HG03342 (cell line): ENCODE results near the gene GRM8.
"Not testable (repeated sequence)": the region's sequence is repeated elsewhere in the genome, so short reads cannot be mapped to it uniquely, and the experiment has no call there.

Source experiments
- ATAC-seq: cut with Tn5 transposase; IDR thresholded peaks from one replicate; pipeline ENCODE4 v1.9.1; 2021; ENCODE audit warnings: mild to moderate bottlenecking, moderate library complexity; ENCODE audit not compliant: unreplicated experiment

Gene GRM8

DNA sequence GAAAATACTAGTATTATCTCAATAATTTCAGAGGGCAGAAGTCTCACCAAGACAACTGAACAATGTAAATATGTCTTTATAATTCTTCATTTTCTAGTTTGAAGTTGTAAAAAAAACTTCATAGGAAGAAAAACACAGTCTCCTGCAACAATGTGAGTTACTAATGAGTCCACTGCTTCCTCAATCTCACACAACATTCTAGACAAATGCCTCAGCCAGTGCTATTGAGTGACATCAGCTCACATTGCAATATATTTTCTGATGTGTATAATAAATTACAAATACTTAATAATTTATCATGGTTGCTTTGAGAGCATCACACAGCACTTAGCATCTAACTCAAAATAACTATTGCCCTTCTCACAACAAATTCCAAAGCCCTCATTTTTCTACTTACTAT is 321.2 kb downstream of the GRM8 start:
- no peak for ATAC-seq

DNA sequence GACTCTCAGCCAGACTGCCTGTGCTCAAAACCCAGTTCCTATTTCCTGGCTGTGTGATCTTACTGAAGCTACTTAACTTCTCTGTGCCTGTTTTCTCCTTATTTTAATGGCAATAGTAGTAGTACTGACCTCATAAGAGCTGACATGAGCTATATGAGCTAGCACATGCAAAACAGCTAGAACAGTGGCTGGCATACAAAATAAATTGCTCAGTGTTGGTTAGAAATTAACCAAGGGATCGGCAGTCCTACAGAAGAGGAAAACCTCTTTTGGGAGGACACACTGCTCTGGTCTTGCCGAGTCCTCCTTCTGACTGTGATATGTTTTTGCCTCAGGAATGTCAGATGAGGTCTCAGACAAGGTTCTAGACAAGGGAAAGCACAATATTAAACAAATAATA is 322.6 kb downstream of the GRM8 start:
- no peak for ATAC-seq

DNA sequence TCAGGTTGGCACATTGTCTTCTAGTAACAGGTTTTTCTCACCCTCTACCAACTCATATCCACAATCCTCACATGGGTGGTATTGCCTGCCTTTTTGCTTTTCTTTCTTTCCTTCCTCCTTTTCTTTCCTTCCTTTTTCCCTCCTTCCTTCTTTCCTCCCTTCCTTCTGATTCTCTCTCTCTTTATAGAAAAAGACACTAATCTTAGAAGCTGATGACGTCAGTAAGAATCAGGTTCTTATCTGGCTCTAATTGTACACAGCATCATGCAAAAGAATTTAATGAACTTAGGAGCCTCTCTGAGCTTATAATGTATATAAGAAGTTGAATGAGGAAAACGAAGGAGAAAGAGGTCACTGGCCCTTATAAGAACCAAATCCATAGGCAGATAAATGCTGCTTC is 328.3 kb downstream of the GRM8 start:
- no peak for ATAC-seq

DNA sequence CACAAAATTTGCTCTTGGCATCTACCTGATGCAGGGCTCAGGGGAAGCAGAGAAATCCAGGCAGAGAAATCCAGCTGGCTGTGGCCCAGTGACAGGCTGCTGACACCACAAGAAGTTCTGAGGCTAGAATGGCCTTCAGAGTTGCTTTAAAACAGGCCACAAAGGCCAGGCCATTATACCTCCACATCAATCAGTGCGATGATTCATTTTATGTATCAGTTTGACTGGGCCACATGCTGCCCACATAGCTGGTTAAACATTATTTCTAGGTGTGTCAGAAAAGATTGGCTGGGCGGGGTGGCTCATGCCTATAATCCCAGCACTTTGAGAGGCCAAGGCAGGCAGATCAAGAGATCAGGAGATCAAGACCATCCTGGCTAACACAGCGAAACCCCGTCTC is 341.1 kb downstream of the GRM8 start:
- not testable (repeated sequence) for ATAC-seq

DNA sequence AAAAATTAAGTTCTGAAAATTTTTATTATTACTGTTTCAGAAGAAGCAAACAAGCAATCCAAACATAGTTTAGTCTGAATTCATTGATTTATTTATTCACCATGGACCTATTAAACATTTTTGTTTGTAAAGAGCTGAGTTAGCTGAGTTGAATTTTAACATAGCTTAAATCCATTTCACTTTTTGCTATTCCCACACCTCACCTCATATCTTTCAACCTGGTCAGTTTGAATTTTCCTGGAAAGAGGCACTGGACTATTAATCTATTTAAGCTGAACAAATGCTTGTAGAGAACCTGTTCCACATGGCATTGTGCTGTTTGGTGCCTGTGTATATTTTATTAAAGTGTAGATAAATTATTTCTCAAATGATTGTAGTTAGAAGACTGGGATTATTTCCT is 344.2 kb downstream of the GRM8 start:
- ATAC-seq = not testable (repeated sequence)

DNA sequence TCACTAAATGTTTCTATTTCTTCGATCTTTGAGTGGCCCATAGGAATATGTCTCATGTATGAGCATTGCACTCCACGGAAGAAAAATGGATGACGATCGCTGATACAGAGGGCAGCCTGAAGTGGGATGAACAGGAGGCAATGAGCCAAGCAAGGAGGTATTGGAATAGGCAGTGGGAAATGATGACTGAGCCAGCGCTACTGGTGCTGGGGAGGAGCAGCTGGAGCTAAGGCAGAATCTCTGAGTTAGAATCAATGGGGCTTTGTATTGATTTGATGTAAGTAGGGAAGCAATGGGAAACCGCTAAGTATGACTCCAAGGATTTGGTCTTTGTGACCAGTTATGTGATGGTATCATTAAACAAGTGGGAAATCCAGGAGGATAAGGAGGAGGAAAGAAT is 345.1 kb downstream of the GRM8 start:
- ATAC-seq = not testable (repeated sequence)

DNA sequence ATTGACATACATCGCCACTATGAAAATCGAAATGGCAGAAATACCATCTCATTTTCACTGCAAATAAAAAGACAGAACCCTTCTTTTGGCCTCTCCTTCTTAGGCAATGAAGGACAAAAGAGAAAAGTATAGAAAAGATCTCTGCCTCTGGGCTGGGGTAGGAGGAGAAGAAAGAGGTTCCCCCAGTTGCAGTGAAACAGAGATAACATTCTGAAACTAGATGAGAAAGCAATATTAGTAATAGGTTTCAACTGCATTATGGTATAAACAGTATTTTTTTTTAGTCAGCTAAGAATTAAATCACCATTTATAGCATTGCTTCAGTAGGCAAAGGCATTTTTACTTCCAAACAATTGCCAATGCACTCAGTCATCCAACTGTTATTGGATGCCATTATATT is 347.5 kb downstream of the GRM8 start:
- ATAC-seq = not testable (repeated sequence)

DNA sequence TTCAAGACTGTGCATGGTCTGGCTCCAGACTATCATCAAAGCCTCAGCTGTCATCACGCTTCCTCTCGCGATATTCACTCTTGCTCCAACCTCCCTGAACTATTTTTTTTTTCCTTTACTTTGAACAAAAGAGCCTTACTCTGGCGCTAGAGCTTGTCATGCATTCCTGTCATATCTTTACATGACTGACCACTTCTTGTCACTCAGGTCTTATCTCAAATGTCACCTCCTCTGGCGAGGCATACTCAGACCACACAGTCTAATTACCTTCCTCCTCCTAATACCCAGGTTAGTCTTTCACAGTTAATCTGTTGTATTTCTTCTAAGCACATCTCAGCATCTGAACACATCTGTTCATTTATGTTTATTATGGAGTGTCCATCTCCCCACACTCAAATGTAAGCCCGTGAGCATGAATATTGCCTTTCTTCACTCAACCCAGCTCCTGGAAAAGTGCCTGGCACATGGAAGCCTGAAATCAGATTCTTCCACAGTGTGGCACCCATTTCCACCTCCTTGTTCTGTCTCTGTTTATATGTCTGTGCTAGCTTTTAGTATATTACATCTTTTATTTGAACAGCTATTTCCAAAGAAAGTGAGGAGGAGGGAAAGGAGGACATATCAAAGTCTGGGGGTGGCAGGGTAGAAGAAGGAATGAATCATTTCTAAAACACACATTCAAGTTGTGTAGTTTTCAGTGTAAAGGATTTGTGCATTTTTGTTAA is 351.5 kb downstream of the GRM8 start:
- ATAC-seq = not testable (repeated sequence)

DNA sequence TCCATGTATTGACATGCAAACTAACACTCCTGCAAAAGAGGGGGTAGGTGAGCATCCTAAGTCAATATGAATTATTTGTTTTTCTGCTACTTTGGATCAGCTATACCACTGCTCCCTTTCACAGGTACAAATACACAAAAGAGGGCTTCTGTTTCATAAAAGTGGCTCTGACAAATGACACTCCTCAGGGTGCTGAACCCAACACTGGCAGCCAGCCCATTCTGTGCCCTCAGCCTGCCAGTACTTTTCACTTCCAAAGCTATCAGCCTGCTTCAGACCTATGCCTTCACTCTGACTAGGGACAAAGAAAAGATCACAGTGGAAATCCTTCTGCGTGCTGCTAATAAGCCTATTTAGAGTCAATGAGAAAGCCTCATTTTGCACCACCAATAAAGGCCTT is 364.8 kb downstream of the GRM8 start:
- ATAC-seq = not testable (repeated sequence)

DNA sequence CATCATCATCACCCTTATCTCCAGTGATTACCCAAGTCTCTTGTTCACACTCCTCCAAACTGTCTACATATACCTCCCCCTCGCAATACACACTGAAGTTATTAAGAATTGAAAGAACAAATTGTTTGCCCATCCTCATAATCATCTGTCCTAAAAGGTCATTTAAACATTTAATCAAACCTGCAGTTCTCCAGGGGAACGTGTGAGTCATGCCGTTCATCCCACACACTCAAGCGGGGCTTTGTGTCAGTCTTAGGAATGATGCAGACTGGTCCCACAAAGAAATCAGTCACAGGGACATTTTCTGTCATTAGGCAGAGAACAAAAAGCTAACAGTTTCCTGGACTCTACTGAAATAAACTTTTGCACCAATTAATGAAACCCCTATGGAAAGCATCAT is 365.2 kb downstream of the GRM8 start:
- ATAC-seq = not testable (repeated sequence)

DNA sequence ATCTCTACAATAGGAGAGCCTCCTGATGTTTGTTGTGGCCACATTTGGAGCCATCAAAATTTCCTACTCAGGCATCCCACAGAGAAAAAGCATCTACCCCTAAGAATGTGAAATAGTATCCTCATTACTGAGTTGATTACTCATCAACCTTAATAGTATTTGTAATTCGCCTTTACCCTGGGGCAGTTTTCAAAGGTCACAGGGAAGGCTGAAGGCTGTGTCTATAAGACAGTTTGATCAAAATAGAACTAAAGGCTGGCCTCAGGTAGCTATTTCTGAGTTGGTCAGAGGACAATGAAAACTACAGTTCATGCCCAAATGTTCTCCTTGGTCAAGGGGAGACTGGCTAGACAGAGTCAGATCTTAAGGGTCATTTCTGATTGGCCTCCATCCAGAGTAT is 370.0 kb downstream of the GRM8 start:
- ATAC-seq = not testable (repeated sequence)

DNA sequence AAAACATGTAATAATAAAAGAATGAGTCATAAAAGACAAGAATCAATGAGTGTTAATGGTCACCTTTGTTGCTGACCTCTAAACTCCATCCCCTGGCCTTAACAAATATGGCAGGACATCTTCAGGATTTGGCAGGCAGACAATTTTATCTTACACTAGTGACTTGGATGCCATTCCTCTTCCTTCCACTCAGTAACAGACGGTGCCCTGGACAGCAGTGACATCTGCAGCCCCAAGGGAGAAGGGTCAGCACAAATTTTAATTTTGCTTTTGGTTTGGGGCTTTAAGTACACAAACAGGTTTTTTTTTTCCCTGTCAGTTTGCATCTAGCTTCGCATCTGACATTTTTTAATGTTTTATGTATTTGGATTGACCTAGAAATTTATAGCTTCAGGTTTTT is 370.8 kb downstream of the GRM8 start:
- not testable (repeated sequence) for ATAC-seq

DNA sequence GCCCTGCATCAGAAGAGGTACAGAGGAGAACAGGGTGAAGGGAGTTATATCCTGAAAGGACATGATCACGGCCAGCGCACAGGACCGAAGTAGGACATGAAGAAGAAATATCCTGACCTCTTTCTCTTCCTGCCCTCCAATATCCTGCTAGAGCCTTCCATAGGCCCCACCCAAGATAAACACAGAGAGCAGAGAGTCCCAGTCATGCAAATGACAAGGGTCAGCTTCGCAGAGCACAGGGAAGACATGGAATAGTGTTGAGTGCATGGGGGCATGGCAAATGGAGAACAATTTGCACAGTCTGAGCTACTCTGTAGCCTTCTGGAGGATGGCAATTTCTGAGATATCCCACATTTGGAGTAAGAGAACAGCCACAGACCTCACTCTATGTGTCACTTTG is 371.4 kb downstream of the GRM8 start:
- ATAC-seq = no peak

DNA sequence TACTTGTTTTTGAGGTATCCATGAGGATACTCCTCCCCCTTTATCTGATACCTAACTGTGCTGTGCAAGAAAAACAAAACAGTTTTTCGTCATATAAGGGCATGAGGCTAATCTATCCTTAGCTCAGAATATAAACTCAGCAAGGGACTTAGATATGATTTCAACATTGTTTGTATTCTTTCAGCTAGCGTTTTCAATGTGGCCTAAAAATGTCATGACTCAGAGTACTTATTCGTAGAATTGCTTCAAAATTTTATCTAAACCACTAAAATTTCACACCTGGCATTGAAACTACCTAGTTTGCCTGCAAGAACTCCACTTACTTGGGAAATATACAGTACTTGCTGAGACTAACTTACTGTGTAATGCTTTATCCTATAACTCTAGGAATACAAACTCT is 376.2 kb downstream of the GRM8 start:
- not testable (repeated sequence) for ATAC-seq

DNA sequence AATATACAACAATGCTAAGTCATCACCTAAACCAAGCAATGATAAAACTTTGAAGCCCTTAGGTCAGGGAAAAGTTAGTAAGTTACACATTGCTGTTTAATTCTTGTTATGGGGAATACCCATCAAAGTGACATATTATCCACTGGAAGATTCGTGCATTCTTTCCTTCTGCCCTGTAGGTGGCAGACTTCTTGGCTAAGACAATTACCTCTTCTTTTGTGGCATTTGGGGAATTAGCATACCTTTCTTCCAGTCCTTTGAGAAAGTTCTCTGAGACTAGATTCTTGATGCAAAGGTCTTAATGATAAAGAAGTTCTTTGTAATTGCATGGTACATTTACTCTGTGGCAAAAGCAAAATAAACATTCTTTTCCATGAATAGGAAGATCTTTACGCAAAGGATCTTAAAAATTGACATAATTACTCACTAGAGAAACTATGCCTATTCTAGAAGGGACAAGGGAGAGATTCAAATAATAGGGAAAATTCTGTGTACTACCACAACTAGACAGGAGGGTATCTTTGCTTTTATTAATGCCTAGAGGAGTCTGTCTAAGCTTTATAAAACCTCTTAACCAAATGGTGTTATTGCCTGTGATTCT is 395.9 kb downstream of the GRM8 start:
- ATAC-seq = peak; percentile 82

DNA sequence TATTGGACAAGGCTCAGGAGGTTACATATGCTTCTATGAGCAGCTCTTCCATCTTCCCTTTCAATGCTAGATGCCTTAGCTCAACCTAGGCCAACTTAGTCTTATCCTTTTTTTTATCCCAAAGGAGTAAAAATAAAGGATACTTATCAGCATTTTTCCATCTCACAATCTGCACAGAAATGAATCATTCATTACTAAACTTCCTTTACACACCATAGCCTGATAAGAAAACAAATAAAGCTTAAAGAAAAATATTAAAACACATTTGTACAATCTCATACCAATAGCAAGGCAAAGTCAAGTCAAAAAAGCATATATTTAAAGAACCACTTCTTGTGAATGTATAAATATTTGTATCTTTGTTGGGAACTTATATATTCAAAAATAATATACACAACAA is 407.4 kb downstream of the GRM8 start:
- ATAC-seq = no peak

DNA sequence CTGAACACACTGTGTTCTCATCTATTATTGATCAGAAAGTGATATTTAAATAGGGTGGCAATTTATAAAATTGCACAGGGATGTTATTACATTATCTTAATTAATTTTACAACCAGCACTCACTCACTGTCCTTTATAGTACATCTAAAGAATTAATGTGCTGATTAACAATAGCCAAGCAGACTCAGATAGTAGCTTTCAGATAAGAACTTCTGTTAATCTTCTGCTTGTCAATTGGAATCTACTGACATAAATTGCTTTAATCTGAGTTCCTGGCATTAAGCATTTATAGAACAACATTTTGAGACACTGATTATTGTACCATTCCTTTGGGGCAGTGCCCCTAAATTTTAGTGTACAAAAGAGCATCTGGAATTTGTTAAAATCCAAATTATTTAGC is 408.9 kb downstream of the GRM8 start:
- no peak for ATAC-seq

DNA sequence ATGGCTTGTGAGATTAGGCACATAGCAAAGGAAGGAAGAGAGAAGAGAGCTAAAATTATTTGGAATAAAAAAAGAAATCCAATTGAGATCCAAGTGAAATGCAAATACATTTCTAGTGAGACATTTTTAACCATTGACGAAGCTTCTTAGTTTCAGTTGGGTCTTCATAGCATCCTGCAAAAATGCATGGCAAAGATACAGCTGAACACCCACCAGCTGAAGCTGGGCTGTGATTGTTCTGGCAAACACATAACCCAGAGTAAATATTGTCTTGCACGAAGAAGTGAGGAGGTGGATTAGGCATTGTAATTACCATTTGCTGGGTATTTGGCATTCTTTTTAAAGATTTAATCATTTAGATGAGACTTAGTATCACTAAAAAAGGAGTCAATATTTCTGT is 409.4 kb downstream of the GRM8 start:
- no peak for ATAC-seq

DNA sequence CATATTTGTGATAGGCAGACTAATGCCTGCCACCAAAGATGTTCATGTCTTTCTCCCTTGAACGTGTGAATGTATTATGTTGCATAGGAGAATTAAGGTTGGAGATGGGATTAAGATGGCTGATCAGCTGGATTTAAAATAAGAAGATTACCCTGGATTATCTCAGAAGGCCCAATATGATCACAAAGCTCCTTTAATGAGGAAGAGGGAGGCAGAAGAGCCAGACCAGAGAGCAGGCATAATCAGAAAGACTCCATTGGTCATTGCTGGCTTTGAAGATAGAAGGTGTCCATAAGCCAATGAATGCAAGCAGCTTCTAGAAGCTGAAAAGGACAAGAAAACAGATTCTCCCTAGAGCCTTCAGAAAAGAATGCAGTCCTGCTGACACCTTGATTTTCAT is 410.3 kb downstream of the GRM8 start:
- no peak for ATAC-seq

DNA sequence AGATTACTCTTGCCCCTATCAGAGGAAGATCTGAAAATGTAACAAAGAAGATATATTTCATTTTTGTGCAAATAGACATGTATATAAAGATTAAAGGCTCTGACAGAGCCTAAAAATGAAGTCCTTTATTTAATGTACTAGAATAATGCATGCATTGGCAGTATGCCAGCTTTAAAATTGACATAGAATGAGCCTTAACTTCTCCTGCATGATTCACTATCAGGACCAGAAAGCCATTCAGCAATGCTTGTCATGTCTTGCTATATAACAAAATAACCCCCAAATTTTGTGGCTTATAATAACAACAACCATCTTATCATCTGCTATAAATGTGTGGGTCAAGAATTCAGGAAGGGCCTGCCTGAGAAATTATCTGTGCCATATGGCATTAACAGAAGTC is 411.9 kb downstream of the GRM8 start:
- no peak for ATAC-seq

DNA sequence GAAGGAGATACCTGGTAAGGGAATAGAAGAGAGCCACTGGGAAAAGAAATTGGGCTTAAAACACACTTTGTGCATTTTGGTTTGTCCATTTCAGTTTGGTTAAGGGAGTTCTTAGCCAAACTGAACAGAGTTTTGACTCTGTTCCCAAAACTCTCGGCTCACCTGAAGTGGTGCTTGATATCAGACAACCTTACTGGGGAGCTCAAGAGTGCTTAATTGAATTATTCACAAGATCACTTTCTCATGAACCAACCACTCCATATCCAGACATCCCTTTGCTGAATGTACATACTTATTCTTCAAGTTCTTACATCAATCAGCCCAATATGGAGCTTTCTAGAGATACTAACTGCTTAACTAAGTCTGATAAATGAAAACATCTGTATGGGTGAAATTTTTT is 413.1 kb downstream of the GRM8 start:
- ATAC-seq = no peak

DNA sequence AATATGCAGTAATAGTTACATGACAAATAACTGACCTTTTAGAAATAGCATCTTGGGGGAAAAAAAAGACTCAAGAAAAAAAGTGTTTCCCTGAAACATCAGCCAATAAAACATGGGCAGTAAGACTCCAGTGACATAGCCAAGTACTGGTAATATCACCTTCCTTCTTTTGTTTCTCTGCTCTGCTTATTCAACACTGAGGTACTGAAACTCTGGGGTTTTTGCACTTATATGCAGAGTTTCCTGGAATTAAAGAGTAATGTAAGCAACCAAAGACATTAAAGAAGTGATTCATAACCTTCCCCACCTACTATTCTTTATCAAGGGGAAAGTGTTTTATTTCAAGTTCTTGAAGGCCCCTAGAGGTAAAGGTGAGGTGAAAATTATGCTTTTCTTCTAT is 414.5 kb downstream of the GRM8 start:
- ATAC-seq = no peak

DNA sequence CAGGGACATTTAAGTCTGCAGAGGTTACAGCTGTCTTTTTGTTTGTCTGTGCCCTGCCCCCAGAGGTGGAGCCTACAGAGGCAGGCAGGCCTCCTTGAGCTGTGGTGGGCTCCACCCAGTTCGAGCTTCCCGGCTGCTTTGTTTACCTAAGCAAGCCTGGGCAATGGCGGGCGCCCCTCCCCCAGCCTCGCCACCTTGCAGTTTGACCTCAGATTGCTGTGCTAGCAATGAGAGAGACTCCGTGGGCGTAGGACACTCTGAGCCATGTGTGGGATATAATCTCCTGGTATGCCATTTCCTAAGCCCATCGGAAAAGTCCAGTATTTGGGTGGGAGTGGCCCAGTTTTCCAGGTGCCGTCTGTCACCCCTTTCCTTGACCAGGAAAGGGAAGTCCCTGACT is 421.5 kb downstream of the GRM8 start:
- not testable (repeated sequence) for ATAC-seq
